Raji (cell line): ENCODE data around the gene PDE8B.

Experiments used
- POLR2A ChIP-seq: IDR thresholded peaks from 2 replicates; pipeline ENCODE4 v1.6.1; 2011; ENCODE audit warnings: low read depth, low read length, control low read depth; ENCODE audit not compliant: insufficient read depth

PDE8B gene

DNA sequence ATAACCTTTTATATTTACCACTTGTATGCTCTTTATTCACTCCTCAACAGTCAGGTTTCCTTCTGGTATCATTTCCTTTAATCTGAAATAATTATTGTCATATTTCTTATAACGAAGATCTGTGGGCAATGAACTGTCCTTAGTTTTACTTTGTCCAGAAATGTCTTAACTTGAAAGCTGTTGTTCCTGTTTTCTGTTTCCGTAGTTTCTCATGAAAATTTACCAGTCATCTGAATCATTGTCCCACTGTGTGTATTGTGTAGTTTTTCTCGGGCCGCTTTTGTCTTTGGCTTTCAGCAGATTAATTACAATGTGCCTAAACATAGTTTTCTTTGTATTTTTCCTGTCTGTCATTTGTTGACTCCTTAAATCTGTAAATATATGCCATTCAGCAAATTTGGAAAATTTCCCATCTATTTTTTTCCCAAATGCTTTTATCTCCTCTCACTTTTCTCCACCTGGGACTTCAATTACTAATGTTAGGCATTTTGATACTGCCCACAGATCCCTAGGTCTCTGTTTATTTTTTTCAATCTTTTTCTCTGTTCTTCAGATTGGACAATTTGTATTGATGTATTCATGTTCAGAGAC, 74.9 kb downstream of the PDE8B start:
- TF ChIP-seq POLR2A: no peak

DNA sequence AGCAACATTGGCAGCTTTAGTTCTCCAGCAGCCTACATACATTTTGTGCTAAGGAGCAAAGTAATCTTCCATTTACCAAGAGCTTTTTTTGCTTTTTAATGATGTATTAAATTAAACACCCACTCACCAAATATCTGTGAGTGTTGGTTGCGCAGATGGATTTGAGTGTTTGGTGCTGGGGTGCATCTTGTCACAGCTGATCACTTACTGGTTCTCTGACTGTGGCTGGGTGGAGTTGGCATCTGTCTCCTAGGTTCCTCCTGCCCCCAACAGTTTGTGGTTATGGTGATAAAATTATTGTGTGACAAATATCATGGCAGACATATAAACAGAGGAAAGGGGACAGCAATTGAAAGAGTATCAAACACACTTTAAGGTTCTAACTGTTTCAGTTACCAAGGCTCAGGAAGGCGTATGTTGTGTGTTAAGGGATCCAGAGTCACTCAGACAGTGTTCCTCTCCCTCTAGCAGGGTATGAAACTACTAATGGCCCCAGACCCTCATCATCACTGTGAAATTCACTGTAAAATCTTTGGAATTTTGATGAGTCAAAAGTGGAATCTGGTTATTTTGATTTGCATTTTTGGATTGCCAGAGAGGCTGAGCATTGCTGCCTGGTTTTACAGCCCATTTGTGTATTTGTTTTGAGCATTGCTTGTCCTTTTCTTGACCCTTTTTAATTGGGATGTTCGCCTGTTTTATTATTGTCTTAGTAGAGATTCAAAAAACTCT, 81.7 kb downstream of the PDE8B start:
- no peak for TF ChIP-seq POLR2A

DNA sequence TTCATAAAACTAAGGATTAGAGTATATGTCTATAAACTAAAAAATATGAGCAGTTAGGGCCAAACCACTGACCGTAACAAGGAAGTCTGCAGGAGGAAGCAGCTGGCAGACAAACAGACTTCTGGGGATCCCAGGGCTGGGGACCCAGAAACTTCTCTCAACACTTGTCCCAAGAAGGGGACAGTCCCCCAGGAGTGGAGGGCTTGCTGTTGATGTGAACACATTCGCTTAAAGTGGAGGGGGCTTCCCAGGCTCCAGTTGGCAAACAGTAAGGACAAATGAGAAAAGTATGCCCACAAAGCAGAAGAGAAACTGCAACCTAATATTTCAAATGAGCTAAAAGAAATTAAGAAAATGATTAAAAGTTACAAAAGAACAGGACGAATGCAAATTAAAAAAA, 83.7 kb downstream of the PDE8B start:
- no peak for TF ChIP-seq POLR2A

GRCh38 chr5:77295863-77296378, 85.4 kb downstream of the PDE8B start:
- no peak for TF ChIP-seq POLR2A

DNA sequence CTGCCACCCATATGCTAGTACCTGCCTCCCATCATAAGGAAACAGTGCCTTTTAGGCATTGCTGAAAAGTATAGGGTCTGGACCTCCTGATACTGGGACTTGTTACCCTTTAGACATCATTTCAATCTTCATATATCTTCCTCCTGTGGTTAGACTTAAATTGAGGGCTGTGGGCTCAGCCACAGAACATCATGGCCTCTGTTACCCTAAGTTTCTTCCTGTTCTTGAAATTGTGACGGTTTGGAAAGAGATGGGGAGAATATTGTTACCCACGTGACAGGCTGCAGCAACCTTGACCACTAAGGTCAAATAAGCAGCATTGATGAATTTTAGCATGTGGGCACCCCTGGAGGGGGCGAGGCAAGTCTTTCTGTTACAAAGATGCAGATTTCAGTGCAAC, 87.7 kb downstream of the PDE8B start:
- TF ChIP-seq POLR2A: no peak

DNA sequence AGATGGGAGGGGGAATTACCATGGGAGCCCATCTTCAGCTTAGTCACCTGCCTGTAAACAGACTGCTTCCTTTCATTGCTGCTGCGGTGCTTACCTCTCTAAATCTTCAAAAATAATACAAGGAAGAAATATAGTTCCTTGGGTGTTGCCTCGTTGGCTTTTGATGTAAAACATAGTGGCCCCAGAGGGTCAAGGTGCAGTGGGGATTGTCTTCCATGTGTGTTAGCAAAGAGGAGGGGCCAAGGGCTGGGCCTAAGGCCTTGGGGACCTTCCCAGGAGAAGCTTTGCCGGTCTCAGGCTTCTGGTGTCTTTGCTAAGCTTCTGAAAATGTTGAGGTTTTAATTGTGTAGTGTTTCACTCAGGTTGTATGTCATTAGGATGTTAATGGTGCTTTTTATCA, 90.0 kb downstream of the PDE8B start:
- no peak for TF ChIP-seq POLR2A

DNA sequence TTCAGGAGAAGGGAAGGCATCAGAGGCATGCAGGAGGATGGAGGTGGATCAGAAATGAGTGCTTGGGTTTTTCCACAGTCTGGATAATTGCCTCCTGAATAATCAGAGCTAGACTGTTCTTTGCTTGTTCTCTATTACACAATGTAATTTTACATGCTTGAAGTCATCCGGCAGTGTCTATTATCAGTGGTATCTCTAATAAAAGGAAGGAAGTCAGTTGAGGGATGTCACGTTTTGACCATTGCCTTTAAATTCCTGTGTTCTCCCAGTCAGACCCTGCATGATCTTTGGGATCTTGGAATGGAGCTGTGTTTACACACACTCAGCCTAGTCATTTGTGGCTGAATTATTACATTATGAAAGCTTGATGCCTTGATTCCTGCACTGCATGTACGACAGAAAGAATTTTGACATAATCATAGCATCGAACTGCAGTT, 91.0 kb downstream of the PDE8B start:
- TF ChIP-seq POLR2A: no peak

DNA sequence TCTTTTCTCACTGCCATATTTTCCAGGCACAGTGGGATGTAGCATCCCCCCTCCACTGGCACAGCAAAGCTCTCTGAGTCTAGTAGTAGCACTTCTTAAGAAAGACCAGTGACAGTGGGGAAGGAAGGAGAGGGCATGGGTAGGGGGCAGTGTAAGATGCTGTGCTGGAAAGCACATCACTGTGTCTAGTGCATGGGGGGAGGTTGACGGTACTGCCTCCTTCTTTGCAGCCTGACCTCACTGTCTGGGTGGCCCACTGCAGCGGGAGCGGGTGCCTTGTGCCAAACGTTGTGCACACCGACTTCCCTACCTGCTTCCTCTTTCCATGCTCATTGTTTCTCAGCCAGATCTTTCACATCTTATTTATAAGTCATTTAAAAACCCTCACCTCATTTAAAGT, 91.8 kb downstream of the PDE8B start:
- no peak for TF ChIP-seq POLR2A

DNA sequence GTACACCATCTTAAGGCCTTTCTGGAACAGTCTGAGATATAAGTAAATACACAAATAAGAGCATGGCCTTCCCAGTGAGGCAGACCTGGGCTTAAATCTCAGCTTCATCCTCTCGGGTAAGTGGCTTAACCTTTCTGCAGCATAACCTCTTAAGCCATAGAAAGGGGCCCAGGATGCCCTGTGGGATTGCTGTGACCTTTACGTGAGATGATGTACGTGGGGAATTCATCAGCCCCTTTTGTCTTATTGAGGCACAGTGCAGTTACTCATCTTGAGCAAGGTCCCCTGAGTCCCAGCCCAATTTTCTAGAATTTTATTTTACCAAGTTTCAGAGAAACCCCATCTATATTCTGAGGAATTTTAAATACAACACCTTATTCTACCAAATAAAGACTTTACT, 92.2 kb downstream of the PDE8B start:
- no peak for TF ChIP-seq POLR2A

- no peak for TF ChIP-seq POLR2A
These were observed 93.9 kb downstream of the PDE8B start for GRCh38 chr5:77304388-77304787.

GRCh38 chr5:77305222-77305846, 94.9 kb downstream of the PDE8B start:
- no peak for TF ChIP-seq POLR2A

DNA sequence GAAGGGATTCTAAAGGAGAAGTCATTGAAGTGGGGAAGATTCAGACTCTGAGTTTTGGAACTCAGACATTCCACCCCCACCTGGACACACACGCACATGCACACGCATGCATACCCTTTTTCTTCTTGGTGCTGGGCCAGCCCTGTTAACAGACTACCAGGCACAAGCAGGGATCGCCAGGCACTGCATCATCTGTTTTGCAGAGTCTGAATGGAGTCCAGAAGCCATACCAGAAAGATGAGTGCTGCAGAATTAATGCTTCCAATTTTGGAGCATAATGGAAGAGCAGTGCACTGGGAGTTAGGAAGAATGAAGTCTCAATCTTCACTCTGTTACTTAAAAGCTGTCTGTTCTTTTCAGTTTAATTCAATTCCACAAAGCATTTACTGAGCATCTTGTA, 95.5 kb downstream of the PDE8B start:
- no peak for TF ChIP-seq POLR2A

DNA sequence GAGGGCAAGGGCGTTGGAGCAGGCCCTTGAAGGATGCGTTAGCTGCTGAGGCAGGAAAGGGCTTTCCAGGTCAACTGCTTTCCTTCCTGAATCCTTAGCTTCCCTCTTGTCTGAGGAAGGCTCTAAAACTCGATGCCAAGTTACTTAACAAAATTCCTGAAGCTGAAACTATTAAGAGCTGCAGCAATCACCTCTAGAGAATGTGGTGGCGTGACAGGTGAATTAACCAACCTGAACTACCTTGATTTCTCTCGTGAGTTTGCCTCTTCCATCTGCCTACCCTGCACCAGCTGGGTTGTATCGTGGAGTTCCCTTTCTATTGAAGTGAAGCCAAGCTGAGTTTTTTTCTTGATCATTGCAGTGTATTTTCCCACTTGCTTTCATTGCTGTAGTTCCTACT, 96.1 kb downstream of the PDE8B start:
- no peak for TF ChIP-seq POLR2A

- no peak for TF ChIP-seq POLR2A
These were observed 97.9 kb downstream of the PDE8B start for GRCh38 chr5:77308154-77308960.

GRCh38 chr5:77309140-77309539, 98.7 kb downstream of the PDE8B start:
- no peak for TF ChIP-seq POLR2A
